Liver (tissue), 9 donors: ENCODE measurements around the gene PTPRN2. TPM values are rescaled to one million over a fixed set of nuclear protein-coding genes. Genes with fewer than 3 reads are reported as not detected.

Source experiments
- DNase-seq: peaks from one replicate; pipeline ENCODE4 v3.0.0-alpha.2; 2017; ENCODE audit warnings: low spot score
- H3K27ac ChIP-seq, 2 donors: one replicate each; pipeline ENCODE4 v1.7.0; 2013; ENCODE audit warnings: inconsistent platforms in 2 of 2, low read length in 2 of 2, control low read depth in 1 of 2, low read depth in 1 of 2, mild to moderate bottlenecking in 1 of 2
- H3K27me3 ChIP-seq, 4 donors: one replicate each; pipeline versions ENCODE4 v1.6.1 to v1.7.0; 2013; ENCODE audit warnings: low read length in 3 of 4, inconsistent platforms in 1 of 4, mild to moderate bottlenecking in 1 of 4, moderate library complexity in 1 of 4; ENCODE audit not compliant: control insufficient read depth in 4 of 4, insufficient read depth in 4 of 4
- H3K36me3 ChIP-seq, 4 donors: one replicate each; pipeline versions ENCODE4 v1.6.1 to v1.7.0; 2013; ENCODE audit warnings: low read length in 3 of 4, mild to moderate bottlenecking in 3 of 4, low read depth in 1 of 4, moderate library complexity in 1 of 4; ENCODE audit not compliant: control insufficient read depth in 4 of 4, insufficient read depth in 3 of 4
- H3K4me1 ChIP-seq, 4 donors: one replicate each; pipeline versions ENCODE4 v1.6.1 to v1.7.0; 2013; ENCODE audit warnings: low read length in 3 of 4, mild to moderate bottlenecking in 3 of 4, moderate library complexity in 1 of 4; ENCODE audit not compliant: control insufficient read depth in 4 of 4, insufficient read depth in 4 of 4
- H3K4me3 ChIP-seq, 3 donors: one replicate each; pipeline versions ENCODE4 v1.6.1 to v1.7.0; 2013; ENCODE audit warnings: low read length in 3 of 3, control low read depth in 1 of 3, low read depth in 1 of 3, mild to moderate bottlenecking in 1 of 3
- H3K9ac ChIP-seq, 2 donors: one replicate each; pipeline ENCODE4 v1.7.0; 2013; ENCODE audit warnings: low read length in 2 of 2, mild to moderate bottlenecking in 2 of 2, moderate library complexity in 2 of 2, control low read depth in 1 of 2, low read depth in 1 of 2
- H3K9me3 ChIP-seq, 4 donors: one replicate each; pipeline versions ENCODE4 v1.6.1 to v1.7.0; 2013; ENCODE audit warnings: low read length in 3 of 4; ENCODE audit not compliant: control insufficient read depth in 4 of 4
- CTCF ChIP-seq: fragments of 150-350 bp; IDR thresholded peaks from 2 replicates; pipeline ENCODE4 v1.5.1; 2017; ENCODE audit warnings: improper control_type of control experiment, low read depth, low read length; ENCODE audit not compliant: missing input control
- EGR1 ChIP-seq, 2 donors: IDR thresholded peaks; 2 replicates each; pipeline ENCODE4 v1.6.1; 2016 to 2018; ENCODE audit warnings: antibody characterized with exemption in 2 of 2, low read depth in 2 of 2
- FOXA2 ChIP-seq: IDR thresholded peaks from 2 replicates; pipeline ENCODE4 v1.6.1; 2016; ENCODE audit warnings: antibody characterized with exemption
- GABPA ChIP-seq, 2 donors: IDR thresholded peaks in 1 of 2; conservative IDR thresholded peaks in 1 of 2; 2 replicates each; pipeline ENCODE4 v1.6.1; 2016; ENCODE audit warnings: antibody characterized with exemption in 2 of 2, mild to moderate bottlenecking in 1 of 2, moderate library complexity in 1 of 2
- HNF4A ChIP-seq, 2 donors: conservative IDR thresholded peaks; 2 replicates each; pipeline ENCODE4 v1.6.1; 2016; ENCODE audit warnings: antibody characterized with exemption in 2 of 2, mild to moderate bottlenecking in 2 of 2
- HNF4G ChIP-seq: IDR thresholded peaks from 2 replicates; pipeline ENCODE4 v1.6.1; 2016; ENCODE audit warnings: antibody characterized with exemption
- JUND ChIP-seq, 2 donors: IDR thresholded peaks; 2 replicates each; pipeline ENCODE4 v1.6.1; 2016; ENCODE audit warnings: antibody characterized with exemption in 2 of 2
- MAX ChIP-seq: IDR thresholded peaks from 2 replicates; pipeline ENCODE4 v1.6.1; 2016; ENCODE audit warnings: antibody characterized with exemption
- NR2F2 ChIP-seq: IDR thresholded peaks from 2 replicates; pipeline ENCODE4 v1.6.1; 2016; ENCODE audit warnings: antibody characterized with exemption
- REST ChIP-seq: IDR thresholded peaks from 2 replicates; pipeline ENCODE4 v1.6.1; 2016; ENCODE audit warnings: antibody characterized with exemption, mild to moderate bottlenecking
- RXRA ChIP-seq, 2 donors: IDR thresholded peaks; 2 replicates each; pipeline ENCODE4 v1.6.1; 2017 to 2018; ENCODE audit warnings: antibody characterized with exemption in 2 of 2, mild to moderate bottlenecking in 1 of 2
- SP1 ChIP-seq: IDR thresholded peaks from 2 replicates; pipeline ENCODE4 v1.6.1; 2018; ENCODE audit warnings: antibody characterized with exemption, mild to moderate bottlenecking
- TAF1 ChIP-seq: conservative IDR thresholded peaks from 2 replicates; pipeline ENCODE4 v1.6.1; 2016; ENCODE audit warnings: antibody characterized with exemption, mild to moderate bottlenecking
- YY1 ChIP-seq: IDR thresholded peaks from 2 replicates; pipeline ENCODE4 v1.6.1; 2016; ENCODE audit warnings: antibody characterized with exemption, mild to moderate bottlenecking
- ZBTB33 ChIP-seq: IDR thresholded peaks from 2 replicates; pipeline ENCODE4 v1.6.1; 2016; ENCODE audit warnings: antibody characterized with exemption
- WGBS: extraction: QIAGEN DNeasy Blood & Tissue Kit; methylation state at CpG from one replicate; pipeline ENCODE4 v1.1.7; 2013; 5-methylcytosine and 5-hydroxymethylcytosine counted together
- polyA plus RNA-seq, 2 donors: library from polyadenylated mRNA; stranded (reverse) in 1 of 2; unstranded in 1 of 2; fragments of 200-250 nt in 1 of 2; fragments of >200 nt in 1 of 2; fragmentation: Nextera tagmentation in 1 of 2; extraction: Ambion mirVana in 1 of 2; gene quantifications; one replicate each; pipeline versions ENCODE4 v1.2.1 to v1.2.3, GENCODE V29; 2013 to 2015
- total RNA-seq, 2 donors: library from RNA; depleted of rRNA; stranded (reverse); fragments of >200 nt; gene quantifications; one replicate each; pipeline ENCODE4 v1.2.3, GENCODE V29; 2014
- donor health status: healthy.
- donor health status: healthy.
- donor health status: healthy.
- donor health status: healthy.
- donor health status: healthy.

The PTPRN2 gene
- total and polyA plus RNA-seq, 4 donors = 0.75 to 1.9 (median 1.1) TPM

GRCh38 chr7:158547817-158548216 lies 39.8 kb downstream of the PTPRN2 start:
- no peak overlapping the region for H3K4me3 ChIP-seq
- H3K9ac ChIP-seq = no peak overlapping the region
- no peak for TF ChIP-seq JUND (IDR thresholded peaks at IDR 0.05)
- no peak for TF ChIP-seq TAF1
- no peak for TF ChIP-seq CTCF
- no peak for TF ChIP-seq SP1
- no peak for TF ChIP-seq REST
- TF ChIP-seq ZBTB33 = no peak
- 75% methylated on average over 9 of the region's 9 CpGs for WGBS
- H3K4me1 ChIP-seq = no peaks in the 10 kb centered on the region
- peaks cover 0 to 2% (median 0%) of the 10 kb centered on the region in 4 donors for H3K27me3 ChIP-seq
- DNase-seq = no peak
- no peaks in the 10 kb centered on the region for H3K9me3 ChIP-seq
- no peak overlapping the region for H3K27ac ChIP-seq
- H3K36me3 ChIP-seq = no peaks in the 10 kb centered on the region

GRCh38 chr7:158546626-158547025 lies 41.0 kb downstream of the PTPRN2 start:
- Histone ChIP-seq H3K27me3 (peaks cover 0 to 2% (median 0%) of the 10 kb centered on the region in 4 donors), H3K9me3 (no peaks in the 10 kb centered on the region), H3K9ac (no peak overlapping the region), H3K4me3 (no peak overlapping the region), H3K4me1 (no peaks in the 10 kb centered on the region), H3K36me3 (no peaks in the 10 kb centered on the region), H3K27ac (no peak overlapping the region)
- 94% methylated on average over 11 of the region's 11 CpGs for WGBS
- TF ChIP-seq YY1 (no peak), TAF1 (no peak), EGR1 (IDR thresholded peaks at IDR 0.05; ENCODE audit: low read depth in 2 of 2) (no peak), NR2F2 (no peak), GABPA (IDR thresholded peaks at IDR 0.05 in 1 of 2, conservative IDR thresholded peaks at IDR 0.05 in 1 of 2) (no peak), JUND (IDR thresholded peaks at IDR 0.05) (no peak), HNF4G (no peak), RXRA (IDR thresholded peaks at IDR 0.05) (no peak), MAX (no peak), ZBTB33 (no peak), REST (no peak), FOXA2 (no peak), HNF4A (conservative IDR thresholded peaks at IDR 0.05) (no peak)
- DNase-seq = no peak
